Transverse colon (tissue), 4 donors: ENCODE measurements around the gene SMIM31. TPM values are rescaled to one million over a fixed set of nuclear protein-coding genes. Genes with fewer than 3 reads are reported as not detected.

Experiments
- DNase-seq: peaks from one replicate; pipeline ENCODE4 v3.0.0-alpha.2; 2019
- H3K27ac ChIP-seq, 4 donors: fragments of 200-600 bp; sonication (generic); 2 replicates each; pipeline ENCODE4 v1.5.1; 2016 to 2018; ENCODE audit warnings: inconsistent platforms in 4 of 4
- H3K27me3 ChIP-seq: fragments of 200-600 bp; sonication (generic); 2 replicates; pipeline ENCODE4 v1.5.1; 2017; ENCODE audit warnings: inconsistent platforms
- H3K36me3 ChIP-seq, 4 donors: fragments of 200-600 bp; sonication (generic); 2 replicates each; pipeline ENCODE4 v1.5.1; 2017 to 2019; ENCODE audit warnings: inconsistent platforms in 4 of 4
- H3K4me1 ChIP-seq, 4 donors: fragments of 200-600 bp; sonication (generic); 2 replicates each; pipeline ENCODE4 v1.5.1; 2017 to 2020; ENCODE audit warnings: inconsistent platforms in 4 of 4
- H3K4me3 ChIP-seq, 4 donors: fragments of 200-600 bp; sonication (generic); 1 replicate in 1 of 4; 2 replicates in 3 of 4; pipeline versions ENCODE4 v1.5.1 to v1.6.1; 2017 to 2019; ENCODE audit warnings: inconsistent platforms in 4 of 4
- H3K9me3 ChIP-seq, 2 donors: fragments of 200-600 bp; sonication (generic); 2 replicates each; pipeline ENCODE4 v1.5.1; 2017 to 2019; ENCODE audit warnings: inconsistent platforms in 2 of 2
- CTCF ChIP-seq, 5 experiments: fragments of 200-600 bp in 3 of 5; fragments of 450-650 bp in 2 of 5; sonication (generic) in 3 of 5; IDR thresholded peaks; 1 replicate in 2 of 5; 2 replicates in 3 of 5; pipeline ENCODE4 v1.5.1; 2016 to 2017; ENCODE audit warnings: antibody characterized with exemption in 5 of 5, inconsistent platforms in 3 of 5, mild to moderate bottlenecking in 2 of 5, moderate library complexity in 1 of 5
- EP300 ChIP-seq: sonication (generic); formaldehyde crosslinking; IDR thresholded peaks from one replicate; pipeline ENCODE4 v1.6.1; 2017; ENCODE audit warnings: antibody characterized with exemption, low read depth
- POLR2A ChIP-seq: fragments of 450-650 bp; IDR thresholded peaks from one replicate; pipeline ENCODE4 v1.6.1; 2016; ENCODE audit warnings: antibody characterized with exemption, mild to moderate bottlenecking, moderate library complexity
- POLR2AphosphoS5 ChIP-seq, 3 donors: sonication (generic); formaldehyde crosslinking; IDR thresholded peaks; one replicate each; pipeline ENCODE4 v1.6.1; 2016; ENCODE audit warnings: antibody characterized with exemption in 3 of 3
- WGBS, 2 donors: methylation state at CpG; one replicate each; pipeline ENCODE4 v1.1.5; 2018; ENCODE audit warnings: low coverage in 1 of 2; 5-methylcytosine and 5-hydroxymethylcytosine counted together
- in situ Hi-C, 4 donors: fragments of 200-750 bp; cut with MboI; loops; one replicate each; pipeline versions ENCODE4 v1.15.0 to v1.15.1; 2017; ENCODE audit warnings: low sequenced_read_pairs in 3 of 4, low pct_ligation_motif_present in 1 of 4, low pct_unique_long_range_greater_than_20kb in 1 of 4
- intact Hi-C: fragments of 100-400 bp; cut with DNase I; formaldehyde crosslinking; loops from one replicate; pipeline ENCODE4 v1.15.1; 2023; ENCODE audit warnings: low total_unique reads
- total RNA-seq, 4 donors: library from RNA; depleted of rRNA; stranded (reverse); fragments of >200 nt; gene quantifications; one replicate each; pipeline ENCODE4 v1.1.0, GENCODE V29; 2016

SMIM31 gene
- total RNA-seq = 10 to 100 TPM in 2 of 4 donors, 1 to 10 TPM in 2; 1.9 to 11.1 (median 6.2) TPM

DNA sequence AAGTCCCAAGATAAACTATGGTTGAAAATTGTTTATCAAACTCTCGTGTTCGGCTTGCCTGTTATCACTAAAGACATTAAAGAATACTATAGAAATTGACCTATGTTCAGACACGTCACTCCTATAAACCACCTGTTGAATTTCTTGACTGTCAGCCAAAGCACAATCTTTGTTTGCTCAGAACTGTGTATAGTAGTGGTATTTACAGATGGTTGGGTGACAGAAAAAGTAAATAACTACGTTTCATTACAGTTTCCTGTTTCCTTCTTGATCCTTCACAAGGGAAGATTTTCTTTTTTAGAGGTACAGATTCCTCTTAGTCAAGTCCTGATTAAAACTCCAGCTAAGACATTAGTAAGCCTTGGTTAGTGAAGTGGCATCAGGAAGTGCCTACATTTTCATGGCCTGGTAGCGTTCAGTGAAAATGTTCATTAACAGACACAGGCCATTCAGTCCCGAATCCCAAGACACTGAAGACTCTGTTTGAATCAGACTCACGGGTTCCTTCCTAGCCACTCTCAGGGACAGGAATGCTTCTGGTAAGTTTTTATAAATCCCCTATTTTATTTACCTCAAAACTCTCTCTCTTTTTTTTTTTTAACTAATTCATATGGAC, at the start of gene SMIM31:
TSS of gene SMIM31 (plus strand) at position 259 of the 616 bp plus-strand sequence. CDS start 16,313 bp downstream, outside the sequence.
- Histone ChIP-seq H3K27me3 (no peaks in the 10 kb centered on the region), H3K36me3 (no peaks in the 10 kb centered on the region), H3K9me3 (peaks cover 0 to 8% of the 10 kb centered on the region in 2 donors), H3K4me3 (peak within 1 kb of the TSS in 3 of 4 donors; percentile 14 to 40 (median 23)), H3K27ac (peak within 1 kb of the TSS; percentile 73 to 83 (median 78)), H3K4me1 (peaks cover 0 to 12% (median 0%) of the 10 kb centered on the region in 4 donors)
- TF ChIP-seq POLR2A (peak; percentile 63), CTCF (IDR thresholded peaks at IDR 0.05) (no peak), POLR2AphosphoS5 (IDR thresholded peaks at IDR 0.05) (peak in 2 of 3 donors; percentile 74 to 81)
- 24 to 35% methylated on average over 6 to 7 of the region's 7 CpGs for WGBS, 2 donors
- intact Hi-C loops (no loop called here), in situ Hi-C loops (no loop called here)
- DNase-seq = no peak

DNA sequence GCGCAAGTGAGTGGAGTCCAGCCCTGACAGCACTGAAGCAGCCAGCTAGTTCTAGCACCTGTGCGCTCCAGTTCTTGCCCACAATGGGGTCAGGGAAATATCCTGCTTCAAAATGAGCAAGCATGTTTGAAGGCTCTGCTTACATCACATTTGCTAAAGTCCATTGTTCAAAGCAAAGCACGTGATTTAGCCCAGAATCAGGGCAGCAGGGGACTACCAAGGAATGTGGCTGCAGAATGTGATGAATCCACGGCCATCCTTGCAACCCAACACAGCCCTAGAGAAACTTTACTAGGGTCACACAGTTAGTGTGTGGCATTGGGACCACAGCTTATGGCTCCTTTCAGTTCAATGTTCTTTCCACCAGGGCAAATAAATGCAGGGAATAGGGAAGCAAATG, 47.3 kb upstream of the SMIM31 start:
- no peaks in the 10 kb centered on the region for H3K4me1 ChIP-seq
- no peak overlapping the region for H3K4me3 ChIP-seq
- H3K27me3 ChIP-seq = no peaks in the 10 kb centered on the region
- H3K27ac ChIP-seq = no peak overlapping the region
- 40 to 49% methylated on average over 1 to 3 of the region's 4 CpGs for WGBS, 2 donors
- intact Hi-C loops (no loop called here), in situ Hi-C loops (loop anchor here in 2 of 4 donors (25.0 kb wide), 1 partner anchor 1144 kb away; no protein-coding TSS in a partner anchor)
- no peak for DNase-seq
- H3K9me3 ChIP-seq = no peaks in the 10 kb centered on the region
- TF ChIP-seq POLR2A = no peak
- TF ChIP-seq CTCF (IDR thresholded peaks at IDR 0.05) = no peak
- no peak for TF ChIP-seq EP300
- TF ChIP-seq POLR2AphosphoS5 (IDR thresholded peaks at IDR 0.05) = no peak
- H3K36me3 ChIP-seq = no peaks in the 10 kb centered on the region

DNA sequence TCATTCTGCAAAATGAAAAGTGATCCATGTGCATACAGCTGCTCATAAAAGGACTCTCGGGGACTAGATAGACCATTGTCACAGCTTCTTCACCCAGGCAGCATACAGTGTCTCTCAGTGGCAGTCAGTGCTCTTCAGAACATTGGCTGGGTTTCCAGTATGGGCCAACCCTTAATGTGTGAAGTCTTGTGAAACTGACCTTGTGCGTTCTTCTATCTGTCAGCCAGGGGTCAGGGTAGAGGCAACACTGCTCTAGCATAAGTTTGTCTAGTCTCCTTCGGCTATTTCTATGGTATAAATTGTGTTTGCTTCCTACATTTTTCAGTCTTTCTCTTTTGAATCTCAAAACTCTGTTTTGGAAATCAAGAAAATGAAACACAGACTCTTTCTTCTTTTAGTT, 37.0 kb upstream of the SMIM31 start:
- H3K36me3 ChIP-seq = no peaks in the 10 kb centered on the region
- in situ Hi-C loops (loop anchor here in 2 of 4 donors (25.0 kb wide), 1 partner anchor 1155 kb away; no protein-coding TSS in a partner anchor), intact Hi-C loops (no loop called here)
- H3K9me3 ChIP-seq = no peaks in the 10 kb centered on the region
- no peak overlapping the region for H3K4me3 ChIP-seq
- H3K4me1 ChIP-seq = no peaks in the 10 kb centered on the region
- no peaks in the 10 kb centered on the region for H3K27me3 ChIP-seq
- DNase-seq = no peak
- 64 to 86% methylated on average over 1 to 3 of the region's 3 CpGs for WGBS, 2 donors
- no peak overlapping the region for H3K27ac ChIP-seq
- TF ChIP-seq POLR2AphosphoS5 (IDR thresholded peaks at IDR 0.05) (no peak), CTCF (IDR thresholded peaks at IDR 0.05) (peak in 3 of 5 experiments; percentile 14 to 26 (median 25))

DNA sequence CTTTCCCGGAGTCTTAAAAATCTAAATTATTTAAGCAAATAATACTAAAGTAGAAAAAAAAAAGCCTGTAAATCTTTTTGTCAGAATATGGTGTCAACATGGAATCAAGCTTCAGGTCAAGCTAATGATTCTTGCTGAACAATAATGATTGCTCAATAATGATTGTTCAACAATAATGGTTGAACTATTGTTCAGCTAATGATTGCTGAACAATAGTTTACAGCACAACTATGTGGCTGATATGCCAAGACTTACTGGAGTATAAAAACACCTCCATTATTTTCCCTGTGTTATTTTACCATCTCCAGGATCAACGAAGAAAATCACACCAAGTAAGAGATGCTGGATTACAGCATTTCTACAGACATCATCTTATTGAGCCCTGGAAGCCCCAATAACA, 35.1 kb upstream of the SMIM31 start:
- in situ Hi-C loops = loop anchor here in 2 of 4 donors (25.0 kb wide), 1 partner anchor 1157 kb away; no protein-coding TSS in a partner anchor

More for the DNA sequence above, 35.1 kb upstream of the SMIM31 start:
- 71 to 76% methylated on average over 1 to 2 of the region's 2 CpGs for WGBS, 2 donors
- Histone ChIP-seq H3K36me3 (no peaks in the 10 kb centered on the region), H3K4me1 (no peaks in the 10 kb centered on the region), H3K9me3 (no peaks in the 10 kb centered on the region), H3K27ac (no peak overlapping the region), H3K27me3 (no peaks in the 10 kb centered on the region), H3K4me3 (no peak overlapping the region)
- intact Hi-C loops = no loop called here
- TF ChIP-seq CTCF (IDR thresholded peaks at IDR 0.05) (no peak), POLR2AphosphoS5 (IDR thresholded peaks at IDR 0.05) (no peak), POLR2A (no peak), EP300 (no peak)
- no peak for DNase-seq
